HG03439 (cell line): ENCODE data around the gene XRN1.
"Not testable (repeated sequence)": the region's sequence is repeated elsewhere in the genome, so short reads cannot be mapped to it uniquely, and the experiment has no call there.

Experiments used
- ATAC-seq: cut with Tn5 transposase; IDR thresholded peaks from one replicate; pipeline ENCODE4 v1.9.1; 2021; ENCODE audit warnings: mild to moderate bottlenecking, moderate library complexity; ENCODE audit not compliant: unreplicated experiment

The XRN1 gene

GRCh38 chr3:142337994-142338393 lies 109.8 kb downstream of the XRN1 start:
- no peak for ATAC-seq

GRCh38 chr3:142332390-142332789 lies 115.4 kb downstream of the XRN1 start:
- ATAC-seq = no peak

GRCh38 chr3:142324275-142324953 lies 123.4 kb downstream of the XRN1 start:
- ATAC-seq = not testable (repeated sequence)

- ATAC-seq = no peak
Measured at GRCh38 chr3:142319912-142320311, 127.9 kb downstream of the XRN1 start.

GRCh38 chr3:142319094-142319493 lies 128.7 kb downstream of the XRN1 start:
- no peak for ATAC-seq

GRCh38 chr3:142318331-142318730 lies 129.5 kb downstream of the XRN1 start:
- no peak for ATAC-seq

GRCh38 chr3:142315978-142316388 lies 131.9 kb downstream of the XRN1 start:
- not testable (repeated sequence) for ATAC-seq

- no peak for ATAC-seq
Measured at GRCh38 chr3:142315083-142315482, 132.8 kb downstream of the XRN1 start.

- no peak for ATAC-seq
Measured at GRCh38 chr3:142310439-142310838, 137.4 kb downstream of the XRN1 start.

GRCh38 chr3:142302847-142303246 lies 145.0 kb downstream of the XRN1 start:
- not testable (repeated sequence) for ATAC-seq

GRCh38 chr3:142298626-142299025 lies 149.2 kb downstream of the XRN1 start:
- ATAC-seq = no peak

- no peak for ATAC-seq
Measured at GRCh38 chr3:142296507-142296906, 151.3 kb downstream of the XRN1 start.

- ATAC-seq = no peak
Measured at GRCh38 chr3:142287866-142288638, 159.8 kb downstream of the XRN1 start.

- ATAC-seq = no peak
Measured at GRCh38 chr3:142285083-142285517, 162.7 kb downstream of the XRN1 start.

GRCh38 chr3:142282503-142282902 lies 165.3 kb downstream of the XRN1 start:
- no peak for ATAC-seq

- ATAC-seq = no peak
Measured at GRCh38 chr3:142281474-142281873, 166.4 kb downstream of the XRN1 start.

GRCh38 chr3:142279965-142280590 lies 167.8 kb downstream of the XRN1 start:
- peak; percentile 88 for ATAC-seq

- ATAC-seq = no peak
Measured at GRCh38 chr3:142278451-142278850, 169.4 kb downstream of the XRN1 start.

- ATAC-seq = no peak
Measured at GRCh38 chr3:142276781-142277180, 171.1 kb downstream of the XRN1 start.

GRCh38 chr3:142275856-142276255 lies 172.0 kb downstream of the XRN1 start:
- ATAC-seq = no peak

- ATAC-seq = no peak
Measured at GRCh38 chr3:142274908-142275307, 172.9 kb downstream of the XRN1 start.

- no peak for ATAC-seq
Measured at GRCh38 chr3:142273501-142273900, 174.3 kb downstream of the XRN1 start.
